NK-92 (cell line): ENCODE data around the gene GGNBP2.
"Not testable (repeated sequence)": the region's sequence is repeated elsewhere in the genome, so short reads cannot be mapped to it uniquely, and the experiment has no call there.

Experiments
- DNase-seq: peaks from one replicate; lab custom pipeline; 2025; ENCODE audit not compliant: unreplicated experiment; lab: John Stamatoyannopoulos, UW

Gene GGNBP2

DNA sequence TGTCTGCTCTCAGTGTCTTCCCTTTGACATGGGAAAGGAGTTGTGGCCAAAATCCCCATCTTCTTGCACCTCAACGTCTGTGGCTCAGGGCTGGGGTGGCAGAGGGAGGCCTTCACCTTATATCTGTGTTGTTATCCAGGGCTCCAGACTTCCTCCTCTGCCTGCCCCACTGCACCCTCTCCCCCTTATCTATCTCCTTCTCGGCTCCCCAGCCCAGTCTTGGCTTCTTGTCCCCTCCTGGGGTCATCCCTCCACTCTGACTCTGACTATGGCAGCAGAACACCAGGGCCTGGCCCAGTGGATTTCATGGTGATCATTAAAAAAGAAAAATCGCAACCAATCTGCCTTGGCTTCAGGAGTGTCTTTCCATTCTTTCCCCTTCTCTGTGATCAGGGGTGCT is 55.7 kb downstream of the GGNBP2 start:
- DNase-seq: no peak

DNA sequence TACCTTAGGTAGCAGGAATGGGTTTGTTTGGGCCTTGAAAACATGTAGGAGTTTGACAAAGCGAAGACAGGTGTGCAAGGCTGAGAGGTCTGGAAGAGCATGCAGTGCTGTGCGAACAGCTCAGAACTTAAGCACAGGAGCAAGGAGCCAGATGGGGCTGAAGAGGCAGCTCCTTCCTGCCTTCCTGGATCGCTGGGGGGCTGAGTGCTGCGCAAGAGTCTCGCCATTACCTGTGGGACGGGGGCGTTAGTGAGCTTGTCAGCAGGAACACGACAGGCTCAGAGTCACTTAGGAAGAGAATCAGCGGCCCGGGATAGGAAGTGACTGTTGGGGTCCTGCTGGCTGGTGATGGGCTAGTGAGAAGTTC is 56.2 kb downstream of the GGNBP2 start:
- DNase-seq: no peak

DNA sequence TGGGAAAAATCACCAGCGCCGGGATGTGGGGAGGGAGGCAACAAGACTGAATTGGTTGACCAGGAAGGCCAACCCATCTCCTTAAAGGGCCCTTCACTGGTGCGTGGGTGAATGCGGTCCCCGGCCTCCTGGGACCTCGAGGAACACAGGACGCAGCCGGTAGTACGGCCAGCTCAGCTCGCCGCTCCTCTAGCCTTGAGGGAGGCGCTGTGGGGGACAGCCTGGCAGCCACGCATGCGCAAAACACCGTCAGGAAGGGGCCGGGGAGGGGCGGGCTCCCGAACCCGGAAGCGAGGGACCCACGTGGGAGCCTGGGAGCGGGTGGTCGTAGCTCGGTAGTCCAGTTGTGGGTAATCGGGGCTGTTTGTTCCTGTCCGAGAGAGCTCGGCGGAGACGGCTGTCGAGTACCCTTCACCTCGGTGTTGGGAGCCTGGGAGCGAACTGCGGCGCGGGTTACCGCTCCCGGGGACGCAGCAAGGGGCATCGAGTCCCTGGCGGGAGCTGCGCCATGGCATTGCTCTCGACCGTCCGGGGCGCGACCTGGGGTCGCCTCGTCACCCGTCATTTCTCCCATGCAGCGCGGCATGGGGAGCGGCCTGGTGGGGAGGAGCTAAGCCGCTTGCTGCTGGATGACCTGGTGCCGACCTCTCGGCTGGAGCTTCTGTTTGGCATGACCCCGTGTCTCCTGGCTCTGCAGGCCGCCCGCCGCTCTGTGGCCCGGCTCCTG is 56.7 kb downstream of the GGNBP2 start, which contains the start of gene MRM1:
Gene MRM1, plus strand, starts transcription at position 281 of the 727 bp plus-strand sequence. Its CDS starts 228 bp downstream, at position 509.
- DNase-seq: peak; percentile 59

DNA sequence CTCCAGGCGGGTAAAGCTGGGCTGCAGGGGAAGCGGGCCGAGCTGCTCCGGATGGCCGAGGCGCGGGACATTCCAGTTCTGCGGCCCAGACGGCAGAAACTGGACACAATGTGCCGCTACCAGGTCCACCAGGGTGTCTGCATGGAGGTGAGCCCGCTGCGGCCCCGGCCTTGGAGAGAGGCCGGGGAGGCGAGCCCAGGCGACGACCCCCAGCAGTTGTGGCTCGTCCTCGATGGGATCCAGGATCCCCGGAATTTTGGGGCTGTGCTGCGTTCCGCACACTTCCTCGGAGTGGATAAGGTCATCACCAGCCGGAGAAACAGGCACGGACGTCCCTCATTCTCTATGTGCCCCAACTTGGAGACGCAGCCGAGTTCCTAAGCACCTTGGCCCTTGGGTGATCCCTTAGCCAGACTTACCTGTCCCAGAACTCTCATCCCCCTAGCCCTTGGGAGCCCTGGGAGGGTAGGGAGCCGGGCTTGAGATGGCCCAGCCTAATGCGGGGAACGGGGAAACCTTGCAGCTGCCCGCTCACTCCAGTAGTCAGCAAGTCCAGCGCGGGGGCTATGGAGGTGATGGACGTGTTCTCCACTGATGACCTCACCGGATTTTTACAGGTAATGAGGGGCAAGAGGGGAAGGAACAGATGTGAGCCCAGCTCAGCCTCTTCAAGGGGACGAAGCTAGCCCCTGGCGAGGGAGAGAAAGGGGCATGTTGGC is 57.5 kb downstream of the GGNBP2 start:
- DNase-seq: no peak

DNA sequence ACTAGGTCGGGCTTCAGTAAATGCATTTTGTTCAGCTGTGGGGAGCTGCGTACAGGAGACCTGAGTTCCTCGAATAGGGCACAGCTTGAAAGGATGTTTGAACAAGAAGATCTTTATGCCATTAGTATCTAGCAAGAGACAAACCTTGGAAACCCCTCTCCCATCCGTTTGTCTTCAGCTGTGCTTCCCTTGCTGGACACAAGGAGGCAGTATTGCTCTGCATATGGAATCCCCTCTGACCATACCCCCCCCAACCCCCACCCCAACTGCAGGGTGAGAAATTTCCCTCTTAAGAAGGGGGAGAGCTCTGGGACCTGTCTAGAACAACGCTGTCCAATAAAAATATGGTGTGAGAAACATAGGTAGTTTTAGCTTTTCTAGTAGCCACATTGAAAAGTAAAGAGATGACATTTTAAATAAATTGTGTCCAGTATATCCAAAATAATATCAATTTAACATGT is 58.2 kb downstream of the GGNBP2 start:
- no peak for DNase-seq

DNA sequence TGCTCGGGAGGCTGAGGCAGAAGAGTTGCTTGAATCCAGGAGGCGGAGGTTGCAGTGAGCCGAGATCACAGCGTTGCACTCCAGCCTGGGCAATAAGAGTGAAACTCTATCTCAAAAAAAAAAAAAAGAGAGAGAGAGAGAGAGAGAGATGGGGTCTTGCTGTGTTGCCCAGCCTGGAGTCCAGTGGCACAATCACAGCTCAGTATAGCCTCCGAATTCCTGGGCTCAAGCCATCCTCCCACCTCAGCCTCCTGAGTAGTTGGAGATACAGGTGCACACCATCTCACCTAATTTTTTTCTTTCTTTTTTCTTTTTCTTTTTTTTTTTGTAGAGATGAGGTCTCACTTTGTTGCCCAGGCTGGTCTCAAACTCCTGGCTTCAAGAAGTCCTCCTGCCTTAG is 60.3 kb downstream of the GGNBP2 start:
- DNase-seq: not testable (repeated sequence)

DNA sequence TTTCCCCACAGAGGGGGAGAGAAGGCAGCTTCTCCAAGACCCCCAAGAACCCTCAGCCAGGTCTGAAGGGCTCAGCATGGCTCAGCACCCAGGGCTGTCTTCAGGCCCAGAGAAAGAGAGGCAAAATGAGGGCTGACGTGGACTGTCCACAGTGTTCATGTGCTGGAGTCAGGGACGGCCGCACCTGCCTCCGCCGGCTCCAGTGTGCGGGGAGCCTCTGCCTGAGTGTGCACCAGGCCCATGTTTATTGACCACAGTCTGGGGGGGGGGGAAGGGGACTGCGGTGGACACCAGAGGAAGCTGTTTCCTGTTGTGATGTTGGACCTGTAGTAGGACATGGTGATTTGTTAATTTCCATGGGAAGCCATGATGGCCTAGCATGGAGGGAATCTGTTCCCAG is 63.6 kb downstream of the GGNBP2 start:
- no peak for DNase-seq

DNA sequence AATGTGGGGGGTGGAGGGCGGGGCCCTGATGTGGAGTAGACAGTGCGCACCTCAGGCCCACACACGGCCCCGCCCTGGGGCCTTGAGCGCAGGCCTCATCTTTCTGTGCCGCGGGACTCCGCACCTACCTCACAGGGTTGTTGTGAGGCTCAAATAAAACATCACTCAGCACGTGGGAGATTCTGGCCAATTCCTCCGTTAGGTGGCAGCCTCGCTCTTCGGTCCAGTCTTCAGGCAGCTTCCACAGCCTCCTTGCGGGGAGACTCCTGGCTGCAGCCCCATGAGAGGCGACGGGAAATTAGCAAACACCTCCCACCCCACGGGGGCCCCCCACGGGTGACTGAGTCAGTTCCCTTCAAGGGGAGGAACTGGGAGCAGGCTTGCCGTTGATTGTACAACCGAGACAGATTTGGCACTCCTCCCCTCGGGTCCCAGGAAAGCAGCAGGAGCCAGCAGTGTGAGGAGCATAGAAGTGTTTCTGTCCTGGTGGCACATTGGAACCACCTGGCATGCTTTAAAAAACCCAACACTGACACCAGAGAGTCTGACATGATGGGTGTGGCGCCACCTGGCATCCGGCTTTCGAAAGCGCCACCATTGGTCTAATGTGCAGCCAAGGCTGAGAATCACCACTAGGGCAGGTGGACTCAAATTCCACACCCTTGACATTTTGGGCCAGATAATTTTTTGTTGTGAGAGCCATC is 64.2 kb downstream of the GGNBP2 start:
- DNase-seq: no peak

DNA sequence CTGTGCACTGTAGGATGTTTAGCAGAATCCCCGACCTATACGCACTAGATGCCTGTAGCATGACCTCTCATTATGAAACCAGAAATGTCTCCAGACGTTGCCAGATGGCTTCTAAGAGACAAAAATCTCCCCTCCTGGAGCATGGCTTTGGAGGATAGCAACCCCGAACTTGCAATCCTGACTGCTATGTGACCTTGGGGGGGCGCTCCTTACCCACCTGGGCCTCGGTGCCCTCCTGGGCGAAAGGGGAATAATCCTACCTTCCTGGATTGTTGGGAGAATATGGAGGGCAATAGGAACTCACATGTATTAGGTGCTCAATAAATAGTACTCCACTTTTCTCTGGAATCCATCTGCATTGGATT is 64.8 kb downstream of the GGNBP2 start:
- no peak for DNase-seq

DNA sequence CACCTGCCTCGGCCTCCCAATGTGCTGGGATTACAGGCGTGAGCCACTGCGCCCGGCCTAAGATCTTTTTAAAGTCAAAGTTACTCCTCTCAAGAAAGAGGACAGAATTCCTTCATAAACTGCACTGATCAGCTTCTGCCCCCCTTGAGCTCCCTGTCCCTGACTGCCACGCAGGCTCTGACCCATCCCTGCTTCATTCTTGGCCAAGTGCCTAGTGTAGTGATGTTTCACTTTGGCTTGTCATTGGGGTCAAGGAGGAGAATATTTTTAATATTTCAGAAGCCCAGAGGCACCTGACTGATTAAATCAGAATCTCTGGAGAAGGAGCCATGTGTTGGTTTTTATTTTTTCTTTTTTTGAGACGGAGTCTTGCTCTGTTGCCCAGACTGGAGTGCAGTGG is 65.8 kb downstream of the GGNBP2 start:
- no peak for DNase-seq

DNA sequence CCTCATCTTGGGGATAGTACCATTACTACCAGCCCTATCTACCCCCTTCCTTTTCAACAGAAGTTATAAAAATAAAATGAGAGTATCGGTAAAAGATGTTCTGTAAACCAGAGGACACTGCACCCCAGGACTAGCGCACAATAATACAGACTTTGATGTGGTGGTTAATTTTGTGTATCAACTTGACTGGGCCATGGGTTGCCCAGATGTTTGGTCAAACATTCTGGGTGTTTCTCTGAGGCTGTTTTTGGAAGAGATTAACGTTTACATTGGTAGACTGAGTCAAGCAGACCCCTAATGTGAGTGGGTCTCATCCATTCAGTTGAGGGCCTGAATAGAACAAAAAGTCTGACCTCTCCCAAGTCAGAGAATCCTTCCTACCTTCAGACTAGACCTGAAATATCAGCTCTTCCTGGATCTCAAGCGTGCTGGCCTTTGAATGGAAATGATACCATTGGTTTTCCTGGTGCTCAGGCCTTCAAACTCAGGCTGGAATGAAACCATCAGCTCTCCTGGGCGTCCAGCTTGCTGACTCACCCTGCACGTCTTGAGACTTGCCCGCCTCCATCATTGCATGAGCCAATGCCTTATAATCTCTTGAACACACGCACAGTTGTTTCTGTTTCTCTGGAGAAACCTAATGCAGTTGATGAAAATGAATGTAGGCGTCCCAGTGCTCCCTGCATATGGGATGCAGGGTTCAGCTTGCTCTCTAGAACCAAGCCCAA is 66.8 kb downstream of the GGNBP2 start:
- no peak for DNase-seq

DNA sequence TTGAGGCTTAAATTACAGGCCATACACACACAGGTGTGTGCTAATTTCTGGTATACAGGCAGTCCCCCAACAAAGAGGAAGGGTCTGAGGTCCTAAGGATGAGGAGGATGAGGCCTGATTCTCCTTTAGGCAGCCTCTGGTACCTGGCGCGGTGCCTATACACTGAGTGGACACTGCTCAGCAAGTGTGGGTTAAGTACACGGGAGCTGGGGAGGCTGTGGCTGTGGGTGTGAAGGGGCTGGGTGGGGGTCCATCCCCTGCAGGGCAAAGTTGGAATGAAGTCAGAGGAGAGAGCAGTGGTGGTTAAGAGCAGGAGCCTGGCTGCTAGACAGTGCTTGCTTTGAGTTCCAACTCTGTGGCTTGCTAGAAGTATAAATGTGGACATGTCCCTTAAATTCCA is 67.6 kb downstream of the GGNBP2 start:
- DNase-seq: no peak

DNA sequence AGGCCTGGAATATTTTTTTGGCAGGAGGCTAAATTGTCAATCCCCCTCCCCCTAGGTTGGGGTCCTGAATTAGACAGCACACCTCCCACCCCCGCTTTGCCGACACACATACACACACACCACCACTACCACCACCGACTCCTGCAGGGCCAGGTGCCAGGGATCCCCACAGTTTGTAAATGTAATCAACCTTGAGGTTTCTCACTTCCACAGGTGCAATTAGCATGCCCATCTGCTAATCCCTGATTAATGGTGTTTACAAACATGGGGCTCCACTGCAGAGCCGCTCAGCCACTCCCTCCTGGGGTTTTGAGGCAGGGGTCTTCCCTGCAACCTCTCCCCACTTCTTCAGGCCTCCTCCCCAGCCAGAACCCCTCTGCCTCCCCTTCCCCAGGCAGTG is 68.4 kb downstream of the GGNBP2 start:
- DNase-seq: no peak

DNA sequence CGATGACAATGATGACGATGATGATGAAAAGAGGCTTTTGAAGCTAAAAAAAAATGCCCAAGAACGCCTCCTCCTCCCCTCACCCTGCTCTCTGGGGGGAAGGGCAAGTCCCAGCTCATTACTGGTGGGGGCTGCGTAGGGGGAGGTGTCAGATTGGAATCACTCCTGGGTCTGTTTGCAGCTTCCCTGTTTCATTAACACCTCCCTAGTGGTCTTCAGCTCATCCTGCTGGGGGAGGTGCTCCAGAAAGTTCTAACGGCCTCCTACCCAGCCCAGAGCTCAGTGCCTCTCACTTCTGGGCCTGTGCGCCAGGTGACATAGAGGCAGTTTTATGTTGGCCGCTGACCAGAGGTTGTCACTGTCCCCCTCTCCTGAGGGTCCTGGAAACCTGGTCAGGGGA is 69.4 kb downstream of the GGNBP2 start:
- no peak for DNase-seq

DNA sequence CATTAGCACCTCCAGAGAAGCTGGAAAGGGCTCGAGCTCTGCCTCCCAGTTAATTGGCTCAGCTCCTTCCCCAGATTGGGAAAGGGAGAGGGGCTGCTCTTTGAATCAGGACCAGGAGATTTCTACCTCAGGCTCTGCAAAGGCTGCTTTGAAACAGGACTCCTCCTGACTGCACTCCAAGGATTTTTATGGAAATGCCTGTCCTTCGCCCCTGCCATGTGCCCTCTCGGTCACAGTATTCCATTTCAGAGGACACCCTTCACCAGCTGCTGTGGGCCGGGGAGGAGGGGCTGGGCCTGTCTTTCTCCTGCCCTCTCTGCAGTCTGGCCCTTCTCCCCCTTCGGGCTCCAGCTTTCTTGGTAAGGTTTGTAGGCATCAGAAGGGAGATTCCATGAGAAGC is 70.2 kb downstream of the GGNBP2 start:
- no peak for DNase-seq

DNA sequence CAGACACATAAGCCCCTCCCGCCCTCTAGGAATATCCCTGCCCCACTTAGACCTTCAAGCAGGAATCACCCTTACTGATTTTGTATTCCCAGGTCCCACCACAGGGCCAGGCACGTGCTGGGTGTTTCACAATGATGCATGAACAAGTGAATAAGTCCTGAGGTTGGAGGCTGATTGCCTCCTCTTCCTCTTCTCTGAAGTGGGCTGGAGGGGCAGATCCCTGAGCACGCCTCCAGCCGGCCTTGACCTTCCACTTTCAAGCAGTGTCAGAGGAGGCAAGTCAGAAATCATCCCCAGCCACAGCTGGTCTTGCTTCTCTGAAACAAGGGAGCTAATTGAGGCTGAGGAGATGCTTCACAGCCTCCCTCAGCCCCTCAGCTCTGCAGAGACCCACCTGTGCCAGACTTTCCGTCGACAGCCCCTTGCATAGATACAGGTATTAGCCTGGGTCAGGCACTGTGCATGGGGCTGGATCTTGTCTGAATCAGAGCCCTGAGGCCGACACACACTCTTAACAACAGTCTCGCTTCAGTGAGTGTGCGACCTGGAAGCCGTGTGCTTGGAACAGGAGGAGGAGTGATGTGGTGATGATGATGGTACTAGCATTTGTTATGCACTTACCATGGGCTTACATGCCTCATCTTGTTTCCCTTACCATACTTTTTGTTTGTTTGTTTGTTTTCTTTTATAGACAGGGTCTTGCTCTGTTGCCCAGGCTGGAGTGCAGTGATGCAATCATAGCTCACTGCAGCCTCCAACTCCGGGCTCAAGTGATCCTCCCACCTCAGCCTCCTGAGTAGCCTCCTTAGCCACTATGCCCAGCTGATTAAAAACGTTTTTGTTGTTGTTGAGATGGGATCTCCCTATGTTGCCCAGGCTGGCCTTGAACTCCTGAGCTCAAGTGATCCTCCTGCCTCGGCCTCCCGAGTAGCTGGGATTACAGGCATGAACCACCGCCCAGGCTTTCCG is 71.6 kb downstream of the GGNBP2 start:
- DNase-seq: no peak

DNA sequence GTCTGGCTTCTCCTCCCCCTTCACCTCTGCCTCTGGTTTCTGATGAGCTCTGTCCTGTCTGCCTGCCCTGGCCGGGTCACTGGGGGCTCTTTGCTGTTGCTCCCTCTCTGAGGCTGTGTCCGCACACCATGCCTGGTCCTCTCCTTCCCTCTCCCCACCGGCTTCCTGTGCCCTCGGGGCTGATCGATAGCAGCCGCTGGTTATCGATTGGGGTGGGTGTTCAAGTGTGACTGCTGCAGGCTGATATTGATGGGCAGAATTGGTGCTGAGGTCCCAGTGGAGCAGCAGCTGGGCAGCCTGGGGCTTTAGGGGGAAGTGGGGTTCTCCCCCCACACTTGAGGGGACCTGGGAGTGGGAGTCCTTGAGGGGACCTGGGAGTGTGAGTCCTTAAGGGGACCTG is 73.1 kb downstream of the GGNBP2 start:
- no peak for DNase-seq

DNA sequence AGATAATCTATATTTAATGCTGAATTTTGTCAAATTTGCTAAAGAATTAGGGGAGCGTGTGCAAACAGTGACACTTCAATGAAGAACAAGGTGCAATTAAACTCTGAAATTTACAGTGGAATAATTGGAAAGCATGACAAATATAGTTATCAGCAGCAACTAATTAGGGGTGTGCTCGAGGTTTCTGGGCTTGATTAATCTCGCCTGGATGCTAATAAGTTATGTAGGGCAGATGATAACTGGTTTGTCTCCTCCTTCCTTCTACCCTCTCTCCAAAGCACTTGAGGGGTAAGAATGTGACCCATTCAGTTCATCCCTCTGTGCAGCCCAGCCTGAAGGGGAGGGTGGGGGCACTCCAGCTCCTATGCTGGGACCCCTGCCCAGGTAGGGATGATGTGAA is 78.6 kb downstream of the GGNBP2 start:
- no peak for DNase-seq

DNA sequence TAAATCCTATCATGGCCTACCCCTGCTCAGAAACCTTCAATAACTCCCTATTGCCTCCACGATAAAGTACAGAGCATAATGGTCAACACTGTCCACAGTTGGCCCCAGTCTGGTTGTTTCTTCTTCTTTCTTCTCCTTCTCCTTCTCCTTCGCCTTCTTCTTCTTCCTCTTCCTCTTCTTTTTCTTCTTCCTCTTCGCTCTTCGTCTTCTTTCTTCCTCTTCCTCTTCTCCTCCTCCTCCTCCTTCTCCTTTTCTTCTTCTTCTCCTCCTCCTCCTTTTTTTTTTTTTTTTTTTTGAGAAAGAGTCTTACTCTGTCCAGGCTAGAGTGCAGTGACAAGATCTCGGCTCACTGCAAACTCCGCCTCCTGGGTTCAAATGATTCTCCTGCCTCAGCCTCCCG is 80.5 kb downstream of the GGNBP2 start:
- DNase-seq: no peak

DNA sequence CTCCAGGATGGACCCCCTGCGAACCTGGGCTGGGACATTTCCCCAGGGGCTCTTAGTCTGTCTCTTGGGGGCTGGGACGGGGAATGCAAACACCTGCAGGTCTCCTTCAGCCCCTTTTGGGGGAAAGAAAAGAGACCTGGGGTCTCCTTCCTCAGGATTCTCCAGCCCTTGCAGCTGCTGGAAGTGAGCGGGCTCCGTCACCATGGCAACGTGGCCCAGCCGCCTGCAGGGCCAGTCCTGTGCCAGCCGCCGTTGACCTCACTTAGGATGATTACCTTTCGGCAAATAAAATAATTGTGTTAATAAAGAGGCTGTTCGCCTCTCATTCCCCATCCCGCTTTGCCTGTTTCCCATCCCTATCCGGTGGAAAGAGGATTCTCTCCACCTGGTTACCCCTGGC is 82.4 kb downstream of the GGNBP2 start:
- no peak for DNase-seq
